Thyroid gland (tissue), 4 donors: ENCODE data around the gene GSKIP. TPM values are rescaled to one million over a fixed set of nuclear protein-coding genes. Genes with fewer than 3 reads are reported as not detected.

ENCODE experiments used
- DNase-seq, 2 donors: peaks; one replicate each; pipeline ENCODE4 v3.0.0-alpha.2; 2019
- H3K27ac ChIP-seq, 3 donors: fragments of 200-600 bp; sonication (generic); 1 replicate in 2 of 3; 2 replicates in 1 of 3; pipeline ENCODE4 v1.5.1; 2016 to 2019; ENCODE audit warnings: mild to moderate bottlenecking in 1 of 3, moderate library complexity in 1 of 3
- H3K27me3 ChIP-seq: fragments of 200-600 bp; sonication (generic); one replicate; pipeline ENCODE4 v1.5.1; 2019
- H3K36me3 ChIP-seq, 2 donors: fragments of 200-600 bp; sonication (generic); one replicate each; pipeline ENCODE4 v1.5.1; 2016 to 2019
- H3K4me1 ChIP-seq, 2 donors: fragments of 200-600 bp; sonication (generic); one replicate each; pipeline ENCODE4 v1.5.1; 2017 to 2019
- H3K4me3 ChIP-seq, 3 donors: fragments of 200-600 bp; sonication (generic); replicated peaks in 1 of 3; 1 replicate in 2 of 3; 2 replicates in 1 of 3; pipeline ENCODE4 v1.5.1; 2016; ENCODE audit warnings: mild to moderate bottlenecking in 1 of 3
- H3K9me3 ChIP-seq: fragments of 200-600 bp; sonication (generic); one replicate; pipeline ENCODE4 v1.5.1; 2017
- POLR2A ChIP-seq, 2 donors: fragments of 450-650 bp; IDR thresholded peaks; one replicate each; pipeline ENCODE4 v1.6.1; 2017; ENCODE audit warnings: antibody characterized with exemption in 2 of 2, mild to moderate bottlenecking in 2 of 2, moderate library complexity in 1 of 2
- WGBS, 2 donors: methylation state at CpG; one replicate each; pipeline ENCODE4 v1.1.5; 2017; 5-methylcytosine and 5-hydroxymethylcytosine counted together
- intact Hi-C: fragments of 100-400 bp; cut with DNase I; formaldehyde crosslinking; loops from one replicate; pipeline ENCODE4 v1.15.1; 2023
- total RNA-seq, 4 donors: library from RNA; depleted of rRNA; stranded (reverse); fragments of >200 nt; gene quantifications; one replicate each; pipeline ENCODE4 v1.2.3, GENCODE V29; 2016
- TF ChIP-seq, protein P1 (sequence below), 6 experiments: fragments of 200-600 bp in 3 of 6; fragments of 450-650 bp in 3 of 6; sonication (generic) in 3 of 6; IDR thresholded peaks; one replicate each; pipeline ENCODE4 v1.5.1; 2016 to 2019; ENCODE audit warnings: antibody characterized with exemption in 6 of 6, mild to moderate bottlenecking in 2 of 6, inconsistent platforms in 1 of 6, moderate library complexity in 1 of 6

Gene GSKIP
- total RNA-seq, 4 donors from 2014 or later: 15.2 to 22.3 (median 19.7) TPM

GRCh38 chr14:96410119-96410518 is 46.8 kb downstream of the GSKIP start:
- WGBS, 2 donors: 83% methylated on average over 4 of the region's 4 CpGs
- Histone ChIP-seq H3K36me3 (no peaks in the 10 kb centered on the region), H3K4me3 (no peak overlapping the region), H3K9me3 (no peaks in the 10 kb centered on the region), H3K27me3 (no peaks in the 10 kb centered on the region), H3K27ac (no peak overlapping the region), H3K4me1 (no peaks in the 10 kb centered on the region)
- no peak for DNase-seq
- TF ChIP-seq, protein P1, sequence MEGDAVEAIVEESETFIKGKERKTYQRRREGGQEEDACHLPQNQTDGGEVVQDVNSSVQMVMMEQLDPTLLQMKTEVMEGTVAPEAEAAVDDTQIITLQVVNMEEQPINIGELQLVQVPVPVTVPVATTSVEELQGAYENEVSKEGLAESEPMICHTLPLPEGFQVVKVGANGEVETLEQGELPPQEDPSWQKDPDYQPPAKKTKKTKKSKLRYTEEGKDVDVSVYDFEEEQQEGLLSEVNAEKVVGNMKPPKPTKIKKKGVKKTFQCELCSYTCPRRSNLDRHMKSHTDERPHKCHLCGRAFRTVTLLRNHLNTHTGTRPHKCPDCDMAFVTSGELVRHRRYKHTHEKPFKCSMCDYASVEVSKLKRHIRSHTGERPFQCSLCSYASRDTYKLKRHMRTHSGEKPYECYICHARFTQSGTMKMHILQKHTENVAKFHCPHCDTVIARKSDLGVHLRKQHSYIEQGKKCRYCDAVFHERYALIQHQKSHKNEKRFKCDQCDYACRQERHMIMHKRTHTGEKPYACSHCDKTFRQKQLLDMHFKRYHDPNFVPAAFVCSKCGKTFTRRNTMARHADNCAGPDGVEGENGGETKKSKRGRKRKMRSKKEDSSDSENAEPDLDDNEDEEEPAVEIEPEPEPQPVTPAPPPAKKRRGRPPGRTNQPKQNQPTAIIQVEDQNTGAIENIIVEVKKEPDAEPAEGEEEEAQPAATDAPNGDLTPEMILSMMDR (IDR thresholded peaks at IDR 0.05): no peak
- intact Hi-C loops: no loop called here

DNA sequence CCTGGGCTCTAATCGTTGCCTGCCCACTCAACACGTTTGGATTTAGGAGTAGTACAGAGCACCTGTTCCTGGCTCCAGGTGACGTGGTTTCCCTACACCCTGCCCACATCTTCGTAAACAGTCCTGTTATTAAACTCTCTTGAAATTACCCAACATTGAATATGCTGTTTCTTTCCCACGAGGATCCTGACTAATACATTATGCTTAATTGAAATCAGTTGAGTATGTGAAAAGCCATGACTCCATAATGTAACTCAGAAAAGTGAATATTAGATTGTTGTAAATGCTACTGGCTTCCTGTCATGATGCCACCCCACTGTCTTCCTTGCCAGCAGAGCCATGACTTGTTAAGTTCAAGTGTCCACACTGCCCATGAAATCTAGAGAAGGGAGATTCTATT is 50.2 kb downstream of the GSKIP start:
- TF ChIP-seq, protein P1 (IDR thresholded peaks at IDR 0.05): no peak
- no peak for TF ChIP-seq POLR2A (IDR thresholded peaks at IDR 0.05)
- Histone ChIP-seq H3K36me3 (no peaks in the 10 kb centered on the region), H3K4me3 (no peak overlapping the region), H3K27me3 (no peaks in the 10 kb centered on the region), H3K27ac (no peak overlapping the region), H3K4me1 (no peaks in the 10 kb centered on the region), H3K9me3 (no peaks in the 10 kb centered on the region)
- WGBS, 2 donors: 88 to 91% methylated on average over 5 of the region's 5 CpGs
- intact Hi-C loops: no loop called here
- no peak for DNase-seq

DNA sequence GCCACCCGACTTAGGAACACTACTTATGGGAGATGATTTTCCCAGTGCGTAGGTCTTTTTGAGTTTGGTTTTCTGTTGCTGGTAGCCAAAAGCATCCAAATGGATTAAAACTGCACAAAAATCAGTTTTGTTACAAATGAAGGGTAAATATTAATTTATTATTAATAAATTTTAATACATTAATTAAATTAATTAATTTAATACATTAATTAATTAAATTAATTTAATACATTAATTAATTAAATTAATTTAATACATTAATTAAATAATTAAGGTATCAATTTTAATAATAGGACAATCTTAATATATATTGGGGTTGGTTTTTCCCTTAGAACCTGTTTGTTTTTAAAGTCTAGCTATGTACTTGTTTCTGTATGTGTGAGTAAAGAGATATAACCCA is 52.2 kb downstream of the GSKIP start:
- Histone ChIP-seq H3K4me3 (no peak overlapping the region), H3K9me3 (no peaks in the 10 kb centered on the region), H3K4me1 (no peaks in the 10 kb centered on the region), H3K36me3 (no peaks in the 10 kb centered on the region), H3K27me3 (no peaks in the 10 kb centered on the region), H3K27ac (no peak overlapping the region)
- DNase-seq: no peak
- 97 to 98% methylated on average over 2 of the region's 2 CpGs for WGBS, 2 donors
- intact Hi-C loops: no loop called here
- TF ChIP-seq, protein P1 (IDR thresholded peaks at IDR 0.05): no peak
- no peak for TF ChIP-seq POLR2A (IDR thresholded peaks at IDR 0.05)

DNA sequence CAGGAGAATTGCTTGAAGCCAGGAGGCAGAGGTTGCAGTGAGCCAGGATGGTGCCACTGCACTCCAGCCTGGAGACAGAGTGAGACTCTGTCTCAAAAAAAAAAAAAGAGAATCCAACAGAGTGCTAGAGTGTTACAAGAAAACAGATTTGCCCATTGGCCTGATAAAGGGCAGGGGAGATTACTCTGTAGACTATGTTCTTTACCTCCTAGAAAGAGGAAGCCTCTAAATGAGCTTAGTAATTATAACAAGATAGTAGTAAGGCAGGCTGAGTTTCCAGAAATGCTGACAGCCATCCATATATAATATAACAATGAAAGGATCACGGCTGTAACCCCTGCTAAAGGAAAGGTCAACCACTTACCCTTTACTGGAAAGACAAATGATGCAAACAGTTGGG is 53.0 kb downstream of the GSKIP start:
- Histone ChIP-seq H3K9me3 (no peaks in the 10 kb centered on the region), H3K27me3 (no peaks in the 10 kb centered on the region), H3K27ac (no peak overlapping the region), H3K36me3 (no peaks in the 10 kb centered on the region), H3K4me3 (no peak overlapping the region), H3K4me1 (no peaks in the 10 kb centered on the region)
- 62 to 79% methylated on average over 1 of the region's 1 CpG for WGBS, 2 donors
- intact Hi-C loops: no loop called here
- no peak for DNase-seq
- no peak for TF ChIP-seq POLR2A (IDR thresholded peaks at IDR 0.05)
- TF ChIP-seq, protein P1 (IDR thresholded peaks at IDR 0.05): no peak

DNA sequence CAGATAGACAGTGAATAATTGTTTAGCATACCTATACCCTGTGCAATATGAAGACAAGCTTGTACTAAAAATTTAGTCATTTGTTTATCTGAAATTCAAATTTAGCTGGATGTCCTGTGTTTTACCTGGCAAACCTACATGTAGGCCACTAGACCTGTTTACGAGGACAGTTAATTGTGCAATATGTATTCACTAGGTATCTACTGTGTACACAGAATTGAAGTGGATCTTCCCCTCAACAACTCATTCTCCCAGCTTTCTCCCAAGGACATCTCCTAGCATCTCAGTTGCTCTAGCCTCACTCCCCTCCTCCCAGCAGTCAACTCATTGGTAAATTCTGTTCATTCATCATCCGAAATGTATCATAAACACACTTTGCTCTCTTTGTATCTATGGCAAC is 53.9 kb downstream of the GSKIP start:
- Histone ChIP-seq H3K4me1 (no peaks in the 10 kb centered on the region), H3K27ac (no peak overlapping the region)
- intact Hi-C loops: no loop called here

More for the DNA sequence above, 53.9 kb downstream of the GSKIP start:
- H3K36me3 ChIP-seq: no peaks in the 10 kb centered on the region
- 94 to 95% methylated on average over 2 of the region's 2 CpGs for WGBS, 2 donors
- no peaks in the 10 kb centered on the region for H3K9me3 ChIP-seq
- TF ChIP-seq, protein P1 (IDR thresholded peaks at IDR 0.05): no peak
- no peak for TF ChIP-seq POLR2A (IDR thresholded peaks at IDR 0.05)
- H3K4me3 ChIP-seq: no peak overlapping the region
- no peaks in the 10 kb centered on the region for H3K27me3 ChIP-seq
- DNase-seq: no peak
